GF-D8 (cell line): ENCODE results near the gene DDIT4.
"Not testable (repeated sequence)": the region's sequence is repeated elsewhere in the genome, so short reads cannot be mapped to it uniquely, and the experiment has no call there.

ENCODE experiments used
- DNase-seq: peaks from one replicate; lab custom pipeline; 2025; lab: John Stamatoyannopoulos, UW

Gene DDIT4

GRCh38 chr10:72273410-72274212 is at the start of gene DDIT4:
Gene DDIT4, plus strand, starts transcription at chr10:72273924. Its CDS starts 293 bp downstream, at chr10:72274217.
- peak; percentile 94 for DNase-seq

GRCh38 chr10:72224191-72224590 is 49.5 kb upstream of the DDIT4 start:
- DNase-seq = not testable (repeated sequence)

GRCh38 chr10:72226418-72227027 is 47.2 kb upstream of the DDIT4 start:
- no peak for DNase-seq

- DNase-seq = no peak
Observed at GRCh38 chr10:72227826-72228225, 45.9 kb upstream of the DDIT4 start.

- DNase-seq = no peak
Observed at GRCh38 chr10:72228318-72228751, 45.4 kb upstream of the DDIT4 start.

- DNase-seq = no peak
Observed at GRCh38 chr10:72229261-72230251, 44.2 kb upstream of the DDIT4 start.

GRCh38 chr10:72233621-72234020 is 40.1 kb upstream of the DDIT4 start:
- DNase-seq = no peak

- DNase-seq = no peak
Observed at GRCh38 chr10:72234560-72235095, 39.1 kb upstream of the DDIT4 start.

- DNase-seq = no peak
Observed at GRCh38 chr10:72235544-72236279, 38.0 kb upstream of the DDIT4 start.

- DNase-seq = no peak
Observed at GRCh38 chr10:72238392-72239175, 35.1 kb upstream of the DDIT4 start.

- DNase-seq = no peak
Observed at GRCh38 chr10:72239409-72239808, 34.3 kb upstream of the DDIT4 start.

- no peak for DNase-seq
Observed at GRCh38 chr10:72240371-72240770, 33.4 kb upstream of the DDIT4 start.

- no peak for DNase-seq
Observed at GRCh38 chr10:72241691-72242252, 32.0 kb upstream of the DDIT4 start.

- DNase-seq = peak; percentile 38
Observed at GRCh38 chr10:72242675-72243074, 31.0 kb upstream of the DDIT4 start.

GRCh38 chr10:72243822-72244437 is 29.8 kb upstream of the DDIT4 start:
- no peak for DNase-seq

- DNase-seq = no peak
Observed at GRCh38 chr10:72244573-72245038, 29.1 kb upstream of the DDIT4 start.

- no peak for DNase-seq
Observed at GRCh38 chr10:72245949-72246525, 27.7 kb upstream of the DDIT4 start.

GRCh38 chr10:72248468-72249151 is 25.1 kb upstream of the DDIT4 start:
- DNase-seq = peak; percentile 54
